ENCODE results near the gene PGAM1.

- TF ChIP-seq CTCF (tag by site-specific recombination; IDR thresholded peaks at IDR 0.05): no peak
- no peak for TF ChIP-seq KLF10 (tag by site-specific recombination; IDR thresholded peaks at IDR 0.05)
- TF ChIP-seq ZNF843 (tag by site-specific recombination; IDR thresholded peaks at IDR 0.05): no peak
- no peak for TF ChIP-seq ZNF449 (tag by site-specific recombination; IDR thresholded peaks at IDR 0.05)
- no peak for TF ChIP-seq ZNF530 (tag by site-specific recombination; IDR thresholded peaks at IDR 0.05; ENCODE audit: low read depth)
- no peak for TF ChIP-seq ZSCAN30 (tag by site-specific recombination; IDR thresholded peaks at IDR 0.05)
- TF ChIP-seq ZNF23 (tag by site-specific recombination; IDR thresholded peaks at IDR 0.05; ENCODE audit: borderline replicate concordance): no peak
- no peak for TF ChIP-seq ZNF626 (tag by site-specific recombination; IDR thresholded peaks at IDR 0.05)
- no peak for TF ChIP-seq PRDM4 (tag by site-specific recombination; IDR thresholded peaks at IDR 0.05)
- TF ChIP-seq REST (tag by site-specific recombination; IDR thresholded peaks at IDR 0.05): peak; percentile 85
- no peak for TF ChIP-seq AEBP2 (tag by site-specific recombination; IDR thresholded peaks at IDR 0.05; ENCODE audit: borderline replicate concordance)
- no peak for TF ChIP-seq ZNF292 (tag by site-specific recombination; IDR thresholded peaks at IDR 0.05; ENCODE audit: borderline replicate concordance, low read depth)
- TF ChIP-seq ZNF639 (tag by site-specific recombination; IDR thresholded peaks at IDR 0.05): no peak
- TF ChIP-seq YY1 (tag by site-specific recombination; IDR thresholded peaks at IDR 0.05): no peak
Observed at GRCh38 chr10:97411406-97411805, 14.6 kb upstream of the PGAM1 start.

Data from HEK293 (cell line).